ENCODE results near the gene PRX.
A peak's percentile ranks its signal among the peaks of the same experiment; 100 is the strongest.
"Not testable (repeated sequence)": the region's sequence is repeated elsewhere in the genome, so short reads cannot be mapped to it uniquely, and the experiment has no call there.

PRX gene, protein sequence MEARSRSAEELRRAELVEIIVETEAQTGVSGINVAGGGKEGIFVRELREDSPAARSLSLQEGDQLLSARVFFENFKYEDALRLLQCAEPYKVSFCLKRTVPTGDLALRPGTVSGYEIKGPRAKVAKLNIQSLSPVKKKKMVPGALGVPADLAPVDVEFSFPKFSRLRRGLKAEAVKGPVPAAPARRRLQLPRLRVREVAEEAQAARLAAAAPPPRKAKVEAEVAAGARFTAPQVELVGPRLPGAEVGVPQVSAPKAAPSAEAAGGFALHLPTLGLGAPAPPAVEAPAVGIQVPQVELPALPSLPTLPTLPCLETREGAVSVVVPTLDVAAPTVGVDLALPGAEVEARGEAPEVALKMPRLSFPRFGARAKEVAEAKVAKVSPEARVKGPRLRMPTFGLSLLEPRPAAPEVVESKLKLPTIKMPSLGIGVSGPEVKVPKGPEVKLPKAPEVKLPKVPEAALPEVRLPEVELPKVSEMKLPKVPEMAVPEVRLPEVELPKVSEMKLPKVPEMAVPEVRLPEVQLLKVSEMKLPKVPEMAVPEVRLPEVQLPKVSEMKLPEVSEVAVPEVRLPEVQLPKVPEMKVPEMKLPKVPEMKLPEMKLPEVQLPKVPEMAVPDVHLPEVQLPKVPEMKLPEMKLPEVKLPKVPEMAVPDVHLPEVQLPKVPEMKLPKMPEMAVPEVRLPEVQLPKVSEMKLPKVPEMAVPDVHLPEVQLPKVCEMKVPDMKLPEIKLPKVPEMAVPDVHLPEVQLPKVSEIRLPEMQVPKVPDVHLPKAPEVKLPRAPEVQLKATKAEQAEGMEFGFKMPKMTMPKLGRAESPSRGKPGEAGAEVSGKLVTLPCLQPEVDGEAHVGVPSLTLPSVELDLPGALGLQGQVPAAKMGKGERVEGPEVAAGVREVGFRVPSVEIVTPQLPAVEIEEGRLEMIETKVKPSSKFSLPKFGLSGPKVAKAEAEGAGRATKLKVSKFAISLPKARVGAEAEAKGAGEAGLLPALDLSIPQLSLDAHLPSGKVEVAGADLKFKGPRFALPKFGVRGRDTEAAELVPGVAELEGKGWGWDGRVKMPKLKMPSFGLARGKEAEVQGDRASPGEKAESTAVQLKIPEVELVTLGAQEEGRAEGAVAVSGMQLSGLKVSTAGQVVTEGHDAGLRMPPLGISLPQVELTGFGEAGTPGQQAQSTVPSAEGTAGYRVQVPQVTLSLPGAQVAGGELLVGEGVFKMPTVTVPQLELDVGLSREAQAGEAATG (N-terminal part only)

DNA sequence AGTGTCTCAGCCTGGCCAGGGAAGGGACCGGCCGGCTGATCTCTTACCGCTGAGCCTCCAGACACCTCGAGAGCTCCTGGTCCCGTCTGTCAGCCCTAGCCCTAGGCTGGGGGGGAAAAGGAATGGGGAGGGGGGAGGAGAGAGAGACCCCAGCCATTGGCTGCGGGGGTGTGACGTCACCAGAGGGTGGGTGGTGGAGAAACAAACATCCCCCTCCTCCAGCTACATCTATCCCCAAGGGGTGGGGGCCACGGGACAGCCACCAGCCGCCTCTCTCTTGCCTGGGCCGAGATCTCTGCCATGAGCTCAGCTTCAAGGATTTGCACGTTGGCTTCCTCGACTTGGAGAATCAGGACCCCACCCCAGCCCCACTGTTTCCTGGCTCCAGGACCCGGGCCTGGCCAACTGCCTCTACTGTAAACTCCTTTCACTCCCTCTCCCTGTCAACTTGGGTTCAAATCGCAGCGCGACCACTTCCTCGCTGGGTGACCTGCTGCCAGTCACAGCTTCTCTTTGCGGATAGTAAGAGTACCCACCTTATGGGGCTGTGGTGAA, at the start of gene PRX:
Gene PRX, minus strand, starts transcription at position 88 of the 555 bp plus-strand sequence. CDS start 5,446 bp downstream, outside the sequence.
- DNase-seq (ENCODE audit: extremely low read depth in 1 of 2, low read depth in 1 of 2), result no peak

- DNase-seq (ENCODE audit: extremely low read depth in 1 of 2, low read depth in 1 of 2), result no peak
These were observed 48.6 kb upstream of the PRX start for GRCh38 chr19:40461669-40462221.

- no peak for DNase-seq (ENCODE audit: extremely low read depth in 1 of 2, low read depth in 1 of 2)
These were observed 47.0 kb upstream of the PRX start for GRCh38 chr19:40460185-40460584.

GRCh38 chr19:40458597-40458974, 45.4 kb upstream of the PRX start:
- no peak for DNase-seq (ENCODE audit: extremely low read depth in 1 of 2, low read depth in 1 of 2)

DNA sequence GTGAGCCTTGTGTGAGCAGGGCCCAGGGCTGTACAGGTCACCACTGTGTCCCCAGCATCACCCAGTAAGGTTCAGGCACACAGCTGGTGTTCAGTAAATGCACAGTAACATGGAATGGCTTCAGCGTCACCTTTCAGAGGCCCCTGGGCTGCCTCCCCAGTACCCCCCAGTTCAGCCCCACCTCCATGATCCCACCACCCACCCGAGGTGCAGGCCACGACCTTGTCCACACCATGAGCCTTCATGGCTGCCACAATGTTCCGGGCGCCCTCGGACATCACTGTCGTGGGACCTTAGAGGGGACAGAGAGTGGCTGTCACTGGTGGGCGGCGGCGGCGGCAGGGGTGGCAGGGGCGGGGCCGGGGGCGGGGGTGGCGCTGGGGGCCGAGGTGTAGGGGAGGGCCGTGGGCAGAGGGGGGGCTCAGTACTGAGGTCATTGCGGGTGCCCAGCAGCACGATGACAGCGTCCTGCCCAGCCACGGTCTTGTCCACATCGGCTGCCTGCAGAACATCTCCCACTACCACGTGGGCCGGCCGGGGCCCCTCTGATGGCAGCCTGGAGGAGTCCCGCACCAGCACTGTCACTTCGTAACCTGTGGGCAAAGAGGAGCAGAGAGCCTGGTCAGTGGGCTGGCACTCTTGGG, 44.9 kb upstream of the PRX start:
- DNase-seq (ENCODE audit: extremely low read depth in 1 of 2, low read depth in 1 of 2), result no peak

GRCh38 chr19:40457048-40457447, 43.9 kb upstream of the PRX start:
- DNase-seq (ENCODE audit: extremely low read depth in 1 of 2, low read depth in 1 of 2), result no peak

GRCh38 chr19:40453943-40454342, 40.8 kb upstream of the PRX start:
- DNase-seq (ENCODE audit: extremely low read depth in 1 of 2, low read depth in 1 of 2), result not testable (repeated sequence)

- DNase-seq (ENCODE audit: extremely low read depth in 1 of 2, low read depth in 1 of 2), result no peak
These were observed 40.1 kb upstream of the PRX start for GRCh38 chr19:40453151-40453735.

GRCh38 chr19:40452016-40452415, 38.8 kb upstream of the PRX start:
- no peak for DNase-seq (ENCODE audit: extremely low read depth in 1 of 2, low read depth in 1 of 2)

GRCh38 chr19:40450664-40451063, 37.5 kb upstream of the PRX start:
- no peak for DNase-seq (ENCODE audit: extremely low read depth in 1 of 2, low read depth in 1 of 2)

DNA sequence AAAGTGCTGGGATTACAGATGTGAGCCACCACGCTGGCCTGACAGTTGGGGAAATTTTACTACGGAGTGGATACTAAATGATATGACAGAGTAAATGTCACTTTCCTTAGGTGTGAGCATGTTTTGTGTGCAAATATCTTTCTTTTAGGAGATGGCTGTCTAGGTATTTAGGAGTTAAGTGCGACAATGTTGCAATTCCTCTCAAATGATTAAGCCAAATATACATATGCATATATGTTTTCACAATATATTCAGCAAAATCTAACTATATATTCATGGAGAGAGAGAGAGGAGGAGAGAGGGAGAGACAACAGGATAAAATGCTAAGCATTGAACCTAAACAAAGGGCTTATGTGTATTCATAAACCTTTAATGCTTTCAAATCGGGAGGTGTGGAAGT, 36.3 kb upstream of the PRX start:
- no peak for DNase-seq (ENCODE audit: extremely low read depth in 1 of 2, low read depth in 1 of 2)

DNA sequence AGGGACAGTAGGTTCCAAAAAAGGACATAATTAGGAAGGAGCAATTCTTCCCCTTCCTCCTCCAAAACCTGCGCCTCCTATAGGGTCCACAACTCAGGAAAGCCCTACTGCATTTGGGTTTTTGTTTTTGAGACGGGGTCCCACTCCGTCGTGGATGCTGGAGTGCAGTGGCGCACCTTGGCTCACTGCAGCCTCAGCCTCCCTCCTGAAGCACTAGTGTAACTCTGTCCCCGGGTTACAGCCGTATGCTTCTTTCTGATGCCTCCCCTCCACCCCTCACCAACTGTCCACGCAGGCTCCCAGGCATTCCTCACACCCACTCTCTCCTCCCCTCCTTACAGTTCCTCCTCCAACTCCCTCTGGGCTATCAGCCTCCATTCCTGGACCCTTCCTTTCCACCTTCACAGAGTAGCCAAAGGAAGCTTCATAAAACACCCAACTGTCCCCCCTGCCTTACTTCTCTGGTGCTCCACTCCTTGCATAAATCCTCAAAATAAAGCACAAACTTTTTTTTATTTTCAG, 33.1 kb upstream of the PRX start:
- no peak for DNase-seq (ENCODE audit: extremely low read depth in 1 of 2, low read depth in 1 of 2)

DNA sequence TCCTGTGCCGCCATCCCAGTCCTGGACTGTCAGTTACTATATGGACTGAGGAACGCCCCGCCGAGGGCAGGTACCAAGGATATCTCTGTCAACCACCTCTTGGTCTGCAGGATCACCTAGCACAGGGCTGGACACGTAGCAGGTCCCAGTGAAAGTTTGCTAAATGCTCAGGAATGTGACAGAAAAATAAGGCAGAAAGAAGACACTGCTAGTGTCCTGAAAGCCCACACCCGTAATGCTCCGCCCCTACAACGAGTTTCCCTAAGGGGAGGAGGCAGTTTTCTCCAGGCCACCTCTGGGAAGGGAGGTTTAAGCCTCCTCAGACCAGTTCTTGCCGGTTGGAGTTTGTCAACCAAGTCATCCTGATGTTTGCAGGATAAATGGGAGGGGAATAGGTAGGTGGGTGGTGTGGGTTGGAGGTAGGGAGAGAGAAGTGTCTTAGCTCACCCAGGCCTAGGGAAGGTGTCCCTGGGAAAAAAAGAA, 32.6 kb upstream of the PRX start:
- DNase-seq (ENCODE audit: extremely low read depth in 1 of 2, low read depth in 1 of 2), result no peak

DNA sequence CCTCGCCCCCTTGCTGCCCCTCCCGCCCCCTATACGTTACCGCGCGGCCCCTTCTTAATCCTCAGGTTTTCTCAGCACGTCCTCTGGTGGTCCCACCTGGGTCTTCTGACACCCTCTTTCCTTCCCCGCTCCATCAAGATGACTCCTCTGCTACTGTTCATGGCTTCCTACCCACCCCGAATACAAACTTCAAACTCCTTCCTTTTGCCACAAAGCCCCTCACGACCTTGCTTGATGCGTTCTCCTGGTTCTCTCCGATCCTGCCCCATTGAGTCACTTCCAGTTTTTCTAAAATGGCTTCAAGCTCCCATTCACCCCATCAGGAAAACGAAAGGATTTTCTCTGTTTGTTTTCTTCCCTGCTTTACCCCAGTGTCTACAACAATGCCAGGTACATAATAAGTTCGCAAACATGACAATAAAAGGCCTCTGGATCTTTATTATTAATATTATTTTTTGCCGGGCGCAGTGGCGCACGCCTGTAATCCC, 31.7 kb upstream of the PRX start:
- DNase-seq (ENCODE audit: extremely low read depth in 1 of 2, low read depth in 1 of 2), result no peak

GRCh38 chr19:40444000-40444824, 31.0 kb upstream of the PRX start, which contains the start of gene SERTAD3:
Gene SERTAD3 (minus strand): TSS chr19:40444335. CDS start chr19:40442080, 2,255 bp downstream.
- peak; percentile 92 to 95 for DNase-seq (ENCODE audit: extremely low read depth in 1 of 2, low read depth in 1 of 2)

DNA sequence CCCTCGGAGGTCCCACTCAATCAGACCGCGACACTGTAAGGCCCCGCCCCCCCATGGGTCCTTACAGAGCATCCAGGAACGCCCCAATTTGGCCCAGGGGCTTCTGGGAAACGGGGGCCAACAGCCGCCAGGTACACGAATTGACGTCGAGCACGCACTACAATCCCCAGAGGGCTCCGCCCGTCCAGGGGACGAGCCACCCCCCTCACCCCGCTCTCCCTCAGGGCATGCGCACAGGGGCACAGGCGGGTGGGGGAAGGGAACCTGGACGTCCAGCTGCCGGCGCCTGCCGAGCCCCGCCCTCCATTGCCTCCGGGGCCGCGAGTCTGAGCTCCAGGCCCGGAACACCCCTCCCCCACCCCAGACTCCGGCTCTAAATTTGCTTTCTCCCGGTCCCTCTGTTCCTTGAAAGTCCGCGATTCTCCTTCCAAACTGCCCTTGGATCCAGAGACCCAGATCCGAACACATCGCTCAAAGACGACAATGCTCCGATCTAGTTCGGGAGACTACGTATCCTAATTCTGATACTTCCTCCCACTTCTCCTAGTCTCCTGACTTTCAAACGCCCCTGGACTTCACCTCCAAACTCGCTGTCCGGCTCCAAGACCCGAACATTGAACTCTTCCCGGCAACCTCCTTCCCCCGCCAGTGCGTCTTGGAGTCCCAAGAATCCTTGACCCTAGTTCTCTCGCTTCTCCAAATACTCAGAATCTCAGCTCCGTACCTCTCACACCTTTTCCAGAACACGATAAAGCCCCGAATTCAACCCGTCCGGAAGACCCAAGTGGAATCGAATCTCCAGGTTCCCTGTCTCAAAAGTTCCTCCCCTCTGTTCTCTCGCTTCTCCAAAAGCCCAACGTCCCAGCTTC, 30.2 kb upstream of the PRX start:
- peak; percentile 98 to 100 for DNase-seq (ENCODE audit: extremely low read depth in 1 of 2, low read depth in 1 of 2)
